ENCODE results near the gene NRXN3.

Gene NRXN3

DNA sequence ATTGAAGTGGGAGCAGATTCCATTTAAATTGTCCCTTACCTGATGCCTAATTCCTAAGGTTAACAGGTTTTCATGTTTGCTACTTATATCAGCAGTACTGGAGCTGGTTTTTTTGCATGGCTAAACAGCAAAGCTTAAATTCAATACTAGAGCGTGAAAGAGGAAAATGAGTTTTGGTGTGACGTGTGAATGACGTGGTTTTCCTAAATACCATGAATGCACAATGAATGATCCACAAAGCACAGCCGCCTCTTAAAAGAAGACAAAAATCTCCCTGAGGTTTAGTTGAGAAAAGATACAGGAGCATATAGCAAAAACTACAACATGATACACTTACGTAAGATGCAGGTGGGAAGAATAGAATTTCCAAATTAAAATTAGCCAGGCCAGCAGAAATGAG lies 1310.0 kb downstream of the NRXN3 start:
- TF ChIP-seq GATA3 (IDR thresholded peaks at IDR 0.05; ENCODE audit: low read depth, low read length) (no peak), GATA2 (IDR thresholded peaks at IDR 0.05; ENCODE audit: low read depth, low read length) (no peak)

DNA sequence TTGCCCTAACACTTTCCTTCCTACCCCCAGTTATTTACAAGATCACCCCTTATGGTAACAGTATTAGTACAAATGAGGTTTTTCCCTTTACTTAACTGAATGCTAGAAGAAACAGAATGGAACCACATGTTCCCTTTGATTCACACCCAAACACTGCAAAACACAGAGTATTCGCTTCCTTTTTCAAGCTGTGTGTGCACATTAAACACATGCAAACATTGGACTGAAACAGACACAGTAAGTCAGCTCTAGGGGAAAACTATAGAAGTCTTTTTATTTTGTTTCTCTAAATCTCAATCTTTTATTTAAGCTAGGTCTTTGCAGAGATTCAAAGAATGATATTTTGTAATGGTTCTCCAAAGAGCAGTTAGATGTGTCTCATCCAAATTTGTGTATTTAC lies 1312.7 kb downstream of the NRXN3 start:
- TF ChIP-seq GATA3 (IDR thresholded peaks at IDR 0.05; ENCODE audit: low read depth, low read length) = no peak
- TF ChIP-seq GATA2 (IDR thresholded peaks at IDR 0.05; ENCODE audit: low read depth, low read length) = no peak

DNA sequence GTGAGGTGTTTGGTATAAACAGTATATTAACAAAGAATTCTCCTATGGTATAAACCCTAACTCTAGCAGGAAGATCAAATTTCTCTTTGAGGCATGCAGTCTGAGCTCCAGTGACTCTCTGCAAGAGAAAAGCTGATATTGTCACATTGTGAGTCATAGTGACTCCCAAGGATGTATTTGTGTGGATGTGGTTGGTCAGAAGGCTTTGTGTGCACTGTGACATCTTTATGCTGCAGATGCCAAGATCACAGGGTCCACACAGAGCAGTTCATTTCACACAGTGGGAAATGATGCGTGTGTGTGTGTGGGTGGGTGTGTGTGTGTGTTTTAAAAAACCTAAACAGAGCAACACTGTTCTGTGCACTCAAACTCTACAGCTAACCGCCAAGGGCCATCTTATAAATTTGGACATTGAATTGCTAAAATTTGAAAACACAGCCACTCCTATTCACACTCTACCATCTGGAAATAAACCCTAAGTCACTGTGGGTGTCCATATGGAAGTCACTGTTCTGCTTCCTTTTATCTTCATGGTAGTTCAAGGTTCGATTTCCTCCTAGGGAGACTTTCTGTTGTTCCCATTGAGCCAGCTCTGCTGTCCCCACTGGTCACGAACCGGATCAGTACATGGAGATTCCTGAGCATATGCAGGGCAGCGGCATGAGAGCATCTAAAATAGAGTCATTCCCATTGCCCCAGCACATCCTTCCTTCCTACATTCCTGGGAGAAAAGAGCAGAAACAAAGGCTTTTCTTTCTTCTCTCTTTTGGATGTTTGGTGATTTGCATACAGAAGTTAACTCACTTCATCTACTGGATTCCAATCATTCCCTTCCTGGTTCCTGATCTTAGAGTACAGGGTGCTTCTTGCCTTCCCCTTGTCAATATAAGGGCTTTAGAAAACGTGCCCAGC lies 1313.6 kb downstream of the NRXN3 start:
- TF ChIP-seq GATA3 (IDR thresholded peaks at IDR 0.05; ENCODE audit: low read depth, low read length) = no peak
- TF ChIP-seq GATA2 (IDR thresholded peaks at IDR 0.05; ENCODE audit: low read depth, low read length) = no peak

DNA sequence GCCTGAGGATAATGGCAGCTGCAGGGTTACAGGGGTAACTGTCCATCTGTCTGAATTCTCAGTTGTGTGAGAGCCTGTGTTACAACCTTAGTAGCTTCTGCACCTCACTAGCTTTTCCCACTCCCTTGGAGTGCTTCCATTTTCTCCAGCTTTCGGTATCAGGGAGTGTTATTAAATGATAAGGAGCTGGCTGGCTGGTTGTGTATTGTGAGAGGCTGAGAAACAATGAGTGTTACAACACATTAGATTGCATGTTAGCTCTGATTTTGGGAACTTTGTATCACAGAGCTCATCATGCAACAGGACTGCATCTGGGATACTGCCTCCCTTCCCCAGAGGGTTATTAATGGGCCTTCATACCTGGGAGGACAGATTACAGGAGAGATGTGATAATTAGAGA lies 1317.5 kb downstream of the NRXN3 start:
- TF ChIP-seq GATA3 (IDR thresholded peaks at IDR 0.05; ENCODE audit: low read depth, low read length) = no peak
- no peak for TF ChIP-seq GATA2 (IDR thresholded peaks at IDR 0.05; ENCODE audit: low read depth, low read length)

- TF ChIP-seq GATA3 (IDR thresholded peaks at IDR 0.05; ENCODE audit: low read depth, low read length) (no peak), GATA2 (IDR thresholded peaks at IDR 0.05; ENCODE audit: low read depth, low read length) (no peak)
Observed at GRCh38 chr14:79491161-79491560, 1321.0 kb downstream of the NRXN3 start.

DNA sequence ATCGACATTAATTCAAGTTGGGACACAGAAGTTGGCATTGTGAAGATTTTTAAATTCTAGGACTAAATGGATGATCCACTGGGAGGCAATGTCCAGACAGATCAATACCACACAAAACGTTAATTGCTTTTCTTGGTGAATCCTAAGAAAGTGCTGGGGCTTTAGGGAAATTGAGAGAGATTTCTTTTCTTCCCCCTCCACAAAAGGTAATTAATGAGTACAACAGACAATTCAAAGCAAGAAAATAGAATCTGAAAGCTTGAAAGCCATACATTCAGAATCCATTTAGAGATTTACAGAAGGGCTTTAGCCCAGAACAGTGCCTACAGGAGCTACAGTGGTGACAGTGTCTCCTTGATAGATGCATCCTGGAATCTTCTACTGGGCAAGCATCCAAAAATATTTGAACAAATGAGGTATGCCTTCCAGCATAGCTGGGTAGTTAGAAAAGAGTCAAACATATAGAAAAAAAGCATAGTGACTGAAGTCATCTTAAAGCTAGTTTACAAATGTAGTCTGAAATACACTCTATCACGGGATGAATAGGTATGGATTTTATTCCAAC lies 1323.0 kb downstream of the NRXN3 start:
- no peak for TF ChIP-seq GATA2 (IDR thresholded peaks at IDR 0.05; ENCODE audit: low read depth, low read length)
- TF ChIP-seq GATA3 (IDR thresholded peaks at IDR 0.05; ENCODE audit: low read depth, low read length) = no peak

- TF ChIP-seq GATA2 (IDR thresholded peaks at IDR 0.05; ENCODE audit: low read depth, low read length) (no peak), GATA3 (IDR thresholded peaks at IDR 0.05; ENCODE audit: low read depth, low read length) (no peak)
Observed at GRCh38 chr14:79496701-79497100, 1326.5 kb downstream of the NRXN3 start.

DNA sequence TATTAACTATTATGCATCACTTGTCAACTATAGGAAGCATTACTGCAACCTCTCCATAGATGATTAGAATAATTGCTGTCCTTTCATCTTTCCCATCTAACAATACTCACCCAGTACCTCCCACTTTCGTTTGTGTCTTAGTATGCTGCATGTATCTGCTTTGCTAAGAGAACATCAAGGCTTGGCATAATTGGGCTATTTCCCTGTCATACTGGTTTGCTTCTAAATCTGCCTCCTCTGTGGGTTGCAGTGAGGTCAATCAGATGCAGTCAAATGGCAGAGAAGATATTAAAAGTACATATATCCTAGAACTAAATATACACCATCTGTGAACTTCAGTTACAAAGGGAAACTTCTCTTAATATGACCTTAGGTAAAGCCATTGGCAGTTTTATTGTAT lies 1330.3 kb downstream of the NRXN3 start:
- no peak for TF ChIP-seq GATA2 (IDR thresholded peaks at IDR 0.05; ENCODE audit: low read depth, low read length)
- TF ChIP-seq GATA3 (IDR thresholded peaks at IDR 0.05; ENCODE audit: low read depth, low read length) = no peak

DNA sequence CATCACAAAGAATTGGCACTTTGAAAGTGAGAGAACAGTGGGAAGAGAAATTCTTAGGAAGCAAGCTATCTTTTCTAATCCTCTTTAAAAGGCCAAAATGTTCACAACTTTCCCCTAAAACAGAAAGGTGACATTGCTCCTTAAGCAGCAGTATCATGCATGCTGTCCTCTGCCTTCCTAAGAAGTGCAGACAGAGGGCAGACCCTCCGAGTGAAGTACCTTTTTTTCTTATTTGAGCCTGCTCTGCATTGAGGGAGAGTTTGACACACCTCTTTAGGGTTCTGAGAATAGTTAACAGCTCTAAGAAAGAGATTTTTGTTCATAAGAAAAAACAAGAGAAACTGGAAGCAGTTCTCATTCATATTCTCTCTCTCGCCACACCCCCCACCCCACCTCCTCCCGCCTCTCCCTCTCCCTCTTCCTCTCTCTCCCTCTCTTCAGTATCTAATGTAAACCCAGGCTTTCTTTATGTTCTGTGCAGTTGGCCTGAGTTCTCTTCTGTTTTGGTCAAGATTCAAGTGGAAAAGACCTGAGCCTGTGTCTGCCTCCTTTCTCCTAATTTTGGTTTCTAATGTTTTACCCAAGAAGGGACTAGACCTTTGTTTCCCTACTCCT lies 1332.1 kb downstream of the NRXN3 start:
- TF ChIP-seq GATA2 (IDR thresholded peaks at IDR 0.05; ENCODE audit: low read depth, low read length) (no peak), GATA3 (IDR thresholded peaks at IDR 0.05; ENCODE audit: low read depth, low read length) (no peak)

- TF ChIP-seq GATA3 (IDR thresholded peaks at IDR 0.05; ENCODE audit: low read depth, low read length) (no peak), GATA2 (IDR thresholded peaks at IDR 0.05; ENCODE audit: low read depth, low read length) (no peak)
Observed at GRCh38 chr14:79502751-79503148, 1332.6 kb downstream of the NRXN3 start.

- no peak for TF ChIP-seq GATA3 (IDR thresholded peaks at IDR 0.05; ENCODE audit: low read depth, low read length)
- no peak for TF ChIP-seq GATA2 (IDR thresholded peaks at IDR 0.05; ENCODE audit: low read depth, low read length)
Observed at GRCh38 chr14:79510659-79511058, 1340.5 kb downstream of the NRXN3 start.

GRCh38 chr14:79511146-79511545 lies 1341.0 kb downstream of the NRXN3 start:
- TF ChIP-seq GATA3 (IDR thresholded peaks at IDR 0.05; ENCODE audit: low read depth, low read length) (no peak), GATA2 (IDR thresholded peaks at IDR 0.05; ENCODE audit: low read depth, low read length) (no peak)

- TF ChIP-seq GATA2 (IDR thresholded peaks at IDR 0.05; ENCODE audit: low read depth, low read length) (no peak), GATA3 (IDR thresholded peaks at IDR 0.05; ENCODE audit: low read depth, low read length) (no peak)
Observed at GRCh38 chr14:79513446-79513845, 1343.3 kb downstream of the NRXN3 start.

GRCh38 chr14:79514700-79515099 lies 1344.5 kb downstream of the NRXN3 start:
- no peak for TF ChIP-seq GATA3 (IDR thresholded peaks at IDR 0.05; ENCODE audit: low read depth, low read length)
- TF ChIP-seq GATA2 (IDR thresholded peaks at IDR 0.05; ENCODE audit: low read depth, low read length) = no peak

- TF ChIP-seq GATA3 (IDR thresholded peaks at IDR 0.05; ENCODE audit: low read depth, low read length) (no peak), GATA2 (IDR thresholded peaks at IDR 0.05; ENCODE audit: low read depth, low read length) (no peak)
Observed at GRCh38 chr14:79515158-79515557, 1345.0 kb downstream of the NRXN3 start.

All from SH-SY5Y (cell line).